Suprapubic skin (tissue), 4 donors: ENCODE measurements around the gene COG4. TPM values are rescaled to one million over a fixed set of nuclear protein-coding genes. Genes with fewer than 3 reads are reported as not detected.

Source experiments
- DNase-seq, 2 donors: peaks; one replicate each; pipeline ENCODE4 v3.0.0-alpha.2; 2019; ENCODE audit warnings: low spot score in 2 of 2
- H3K27ac ChIP-seq: fragments of 200-600 bp; sonication (generic); one replicate; pipeline ENCODE4 v1.5.1; 2019
- H3K27me3 ChIP-seq: fragments of 200-600 bp; sonication (generic); one replicate; pipeline ENCODE4 v1.5.1; 2019
- H3K36me3 ChIP-seq: fragments of 200-600 bp; sonication (generic); one replicate; pipeline ENCODE4 v1.5.1; 2019
- H3K4me1 ChIP-seq: fragments of 200-600 bp; sonication (generic); one replicate; pipeline ENCODE4 v1.5.1; 2019
- H3K4me3 ChIP-seq: fragments of 200-600 bp; sonication (generic); one replicate; pipeline ENCODE4 v1.5.1; 2019; ENCODE audit warnings: mild to moderate bottlenecking
- H3K9me3 ChIP-seq: fragments of 200-600 bp; sonication (generic); one replicate; pipeline ENCODE4 v1.5.1; 2019
- CTCF ChIP-seq, 2 donors: fragments of 200-600 bp in 1 of 2; fragments of 450-650 bp in 1 of 2; sonication (generic) in 1 of 2; IDR thresholded peaks; one replicate each; pipeline ENCODE4 v1.5.1; 2016 to 2019; ENCODE audit warnings: antibody characterized with exemption in 2 of 2, mild to moderate bottlenecking in 1 of 2, moderate library complexity in 1 of 2
- EP300 ChIP-seq: sonication (generic); formaldehyde crosslinking; IDR thresholded peaks from one replicate; pipeline ENCODE4 v1.6.1; 2017; ENCODE audit warnings: antibody characterized with exemption
- POLR2A ChIP-seq, 2 donors: fragments of 450-650 bp; IDR thresholded peaks; one replicate each; pipeline ENCODE4 v1.6.1; 2017; ENCODE audit warnings: antibody characterized with exemption in 2 of 2, mild to moderate bottlenecking in 2 of 2, moderate library complexity in 2 of 2
- POLR2AphosphoS5 ChIP-seq, 3 donors: sonication (generic); formaldehyde crosslinking; IDR thresholded peaks; one replicate each; pipeline ENCODE4 v1.6.1; 2017; ENCODE audit warnings: antibody characterized with exemption in 3 of 3
- WGBS: methylation state at CpG from one replicate; pipeline ENCODE4 v1.1.5; 2018; 5-methylcytosine and 5-hydroxymethylcytosine counted together
- total RNA-seq, 4 donors: library from RNA; depleted of rRNA; stranded (reverse); fragments of >200 nt; gene quantifications; one replicate each; pipeline ENCODE4 v1.1.0, GENCODE V29; 2016

The COG4 gene
- total RNA-seq, 4 donors from 2014 or later = 35.0 to 59.9 (median 48.2) TPM

GRCh38 chr16:70466805-70467076, 56.6 kb downstream of the COG4 start:
- TF ChIP-seq CTCF (IDR thresholded peaks at IDR 0.05) = no peak
- no peak for TF ChIP-seq EP300
- TF ChIP-seq POLR2AphosphoS5 (IDR thresholded peaks at IDR 0.05) = no peak
- no peak for TF ChIP-seq POLR2A (IDR thresholded peaks at IDR 0.05)
- Histone ChIP-seq H3K36me3 (peaks cover 46% of the 10 kb centered on the region), H3K9me3 (no peaks in the 10 kb centered on the region), H3K27ac (no peak overlapping the region), H3K27me3 (no peaks in the 10 kb centered on the region), H3K4me3 (no peak overlapping the region), H3K4me1 (no peaks in the 10 kb centered on the region)
- no peak for DNase-seq
- WGBS = 90% methylated on average over 2 of the region's 7 CpGs

- H3K27me3 ChIP-seq = no peaks in the 10 kb centered on the region
- TF ChIP-seq POLR2A (IDR thresholded peaks at IDR 0.05) (no peak), POLR2AphosphoS5 (IDR thresholded peaks at IDR 0.05) (no peak), EP300 (no peak)
- H3K9me3 ChIP-seq = no peaks in the 10 kb centered on the region
- no peak overlapping the region for H3K27ac ChIP-seq
- WGBS = 92% methylated on average over 13 of the region's 13 CpGs
- H3K36me3 ChIP-seq = peaks cover 46% of the 10 kb centered on the region
- H3K4me3 ChIP-seq = no peak overlapping the region
- DNase-seq = no peak
- peaks cover 3% of the 10 kb centered on the region for H3K4me1 ChIP-seq
Observed at GRCh38 chr16:70465999-70466804, 57.2 kb downstream of the COG4 start.

- H3K4me1 ChIP-seq = peaks cover 5% of the 10 kb centered on the region
- H3K27me3 ChIP-seq = no peaks in the 10 kb centered on the region
- no peak overlapping the region for H3K4me3 ChIP-seq
- H3K9me3 ChIP-seq = no peaks in the 10 kb centered on the region
- TF ChIP-seq POLR2A (IDR thresholded peaks at IDR 0.05) (no peak), EP300 (no peak), CTCF (IDR thresholded peaks at IDR 0.05) (no peak)
- 100% methylated on average over 2 of the region's 2 CpGs for WGBS
- no peak overlapping the region for H3K27ac ChIP-seq
- peaks cover 37% of the 10 kb centered on the region for H3K36me3 ChIP-seq
- no peak for DNase-seq
Observed at GRCh38 chr16:70463235-70463634, 60.1 kb downstream of the COG4 start.

- H3K4me1 ChIP-seq = peaks cover 10% of the 10 kb centered on the region
- peaks cover 22% of the 10 kb centered on the region for H3K36me3 ChIP-seq
- no peak overlapping the region for H3K4me3 ChIP-seq
- TF ChIP-seq EP300 = no peak
- no peak for TF ChIP-seq CTCF (IDR thresholded peaks at IDR 0.05)
- no peak for TF ChIP-seq POLR2A (IDR thresholded peaks at IDR 0.05)
- no peak for TF ChIP-seq POLR2AphosphoS5 (IDR thresholded peaks at IDR 0.05)
- H3K27ac ChIP-seq = no peak overlapping the region
- no peaks in the 10 kb centered on the region for H3K27me3 ChIP-seq
- no peak for DNase-seq
- no peaks in the 10 kb centered on the region for H3K9me3 ChIP-seq
- 65% methylated on average over 4 of the region's 8 CpGs for WGBS
Observed at GRCh38 chr16:70460737-70461261, 62.6 kb downstream of the COG4 start.

- Histone ChIP-seq H3K36me3 (no peaks in the 10 kb centered on the region), H3K27me3 (no peaks in the 10 kb centered on the region), H3K9me3 (no peaks in the 10 kb centered on the region), H3K4me1 (peaks cover 25% of the 10 kb centered on the region), H3K4me3 (no peak overlapping the region), H3K27ac (no peak overlapping the region)
- 83% methylated on average over 5 of the region's 5 CpGs for WGBS
- DNase-seq = no peak
- no peak for TF ChIP-seq POLR2AphosphoS5 (IDR thresholded peaks at IDR 0.05)
Observed at GRCh38 chr16:70457446-70458166, 65.7 kb downstream of the COG4 start.

GRCh38 chr16:70455910-70456309, 67.4 kb downstream of the COG4 start:
- no peaks in the 10 kb centered on the region for H3K36me3 ChIP-seq
- TF ChIP-seq POLR2AphosphoS5 (IDR thresholded peaks at IDR 0.05) (no peak), POLR2A (IDR thresholded peaks at IDR 0.05) (no peak), CTCF (IDR thresholded peaks at IDR 0.05) (no peak), EP300 (no peak)
- DNase-seq = no peak
- H3K27ac ChIP-seq = no peak overlapping the region
- peaks cover 19% of the 10 kb centered on the region for H3K4me1 ChIP-seq
- no peaks in the 10 kb centered on the region for H3K9me3 ChIP-seq
- 84% methylated on average over 7 of the region's 7 CpGs for WGBS
- H3K27me3 ChIP-seq = no peaks in the 10 kb centered on the region
- H3K4me3 ChIP-seq = no peak overlapping the region
